ENCODE measurements around the gene HPDL.

The HPDL gene

GRCh38 chr1:45327644-45328515 lies 1.2 kb downstream of the HPDL start:
- no peak for DNase-seq (ENCODE audit: insufficient read length)
- FAIRE-seq, result peak; percentile 30
- TF ChIP-seq TAF1 (IDR thresholded peaks at IDR 0.05; ENCODE audit: borderline replicate concordance, low read depth, low read length), result no peak
- TF ChIP-seq POLR2A (IDR thresholded peaks at IDR 0.05; ENCODE audit: low read depth, low read length), result no peak; the same call in 1 of the 2 replicates
- TF ChIP-seq POLR2AphosphoS5 (IDR thresholded peaks at IDR 0.05; ENCODE audit: low read depth, low read length), result no peak

- FAIRE-seq (no peak), DNase-seq (ENCODE audit: insufficient read length) (no peak)
- TF ChIP-seq TAF1 (IDR thresholded peaks at IDR 0.05; ENCODE audit: borderline replicate concordance, low read depth, low read length) (no peak), POLR2A (IDR thresholded peaks at IDR 0.05; ENCODE audit: low read depth, low read length) (peak; percentile 50; the same call in 1 of the 2 replicates), POLR2AphosphoS5 (IDR thresholded peaks at IDR 0.05; ENCODE audit: low read depth, low read length) (no peak)
These were observed 2.0 kb downstream of the HPDL start for GRCh38 chr1:45328680-45329079.

- FAIRE-seq (no peak), DNase-seq (ENCODE audit: insufficient read length) (no peak)
- TF ChIP-seq TAF1 (IDR thresholded peaks at IDR 0.05; ENCODE audit: borderline replicate concordance, low read depth, low read length), result no peak
- TF ChIP-seq POLR2AphosphoS5 (IDR thresholded peaks at IDR 0.05; ENCODE audit: low read depth, low read length), result no peak
- no peak for TF ChIP-seq POLR2A (IDR thresholded peaks at IDR 0.05; ENCODE audit: low read depth, low read length)
These were observed 2.8 kb downstream of the HPDL start for GRCh38 chr1:45329445-45329844.

- no peak for TF ChIP-seq TAF1 (IDR thresholded peaks at IDR 0.05; ENCODE audit: borderline replicate concordance, low read depth, low read length)
- TF ChIP-seq POLR2A (IDR thresholded peaks at IDR 0.05; ENCODE audit: low read depth, low read length), result no peak
- no peak for TF ChIP-seq POLR2AphosphoS5 (IDR thresholded peaks at IDR 0.05; ENCODE audit: low read depth, low read length)
- DNase-seq (ENCODE audit: insufficient read length) (no peak), FAIRE-seq (no peak)
These were observed 5.0 kb downstream of the HPDL start for GRCh38 chr1:45331436-45332345.

GRCh38 chr1:45332346-45332720 lies 5.6 kb downstream of the HPDL start:
- no peak for FAIRE-seq
- no peak for DNase-seq (ENCODE audit: insufficient read length)
- no peak for TF ChIP-seq POLR2A (IDR thresholded peaks at IDR 0.05; ENCODE audit: low read depth, low read length)

GRCh38 chr1:45334308-45335245 lies 7.9 kb downstream of the HPDL start:
- no peak for DNase-seq (ENCODE audit: insufficient read length)
- no peak for FAIRE-seq

GRCh38 chr1:45335855-45336324 lies 9.2 kb downstream of the HPDL start:
- DNase-seq (ENCODE audit: insufficient read length) (no peak), FAIRE-seq (no peak)
- no peak for TF ChIP-seq TAF1 (IDR thresholded peaks at IDR 0.05; ENCODE audit: borderline replicate concordance, low read depth, low read length)
- no peak for TF ChIP-seq POLR2AphosphoS5 (IDR thresholded peaks at IDR 0.05; ENCODE audit: low read depth, low read length)
- no peak for TF ChIP-seq POLR2A (IDR thresholded peaks at IDR 0.05; ENCODE audit: low read depth, low read length)

More at GRCh38 chr1:45334308-45335245, 7.9 kb downstream of the HPDL start:
- TF ChIP-seq POLR2AphosphoS5 (IDR thresholded peaks at IDR 0.05; ENCODE audit: low read depth, low read length), result no peak
- no peak for TF ChIP-seq POLR2A (IDR thresholded peaks at IDR 0.05; ENCODE audit: low read depth, low read length)
- TF ChIP-seq TAF1 (IDR thresholded peaks at IDR 0.05; ENCODE audit: borderline replicate concordance, low read depth, low read length), result no peak

GRCh38 chr1:45337630-45338325 lies 11.1 kb downstream of the HPDL start:
- 0 out of 2 replicates have a peak, but pooled peaks have one; percentile 26 for TF ChIP-seq POLR2A (IDR thresholded peaks at IDR 0.05; ENCODE audit: low read depth, low read length)
- TF ChIP-seq POLR2AphosphoS5 (IDR thresholded peaks at IDR 0.05; ENCODE audit: low read depth, low read length), result no peak
- TF ChIP-seq TAF1 (IDR thresholded peaks at IDR 0.05; ENCODE audit: borderline replicate concordance, low read depth, low read length), result no peak
- no peak for DNase-seq (ENCODE audit: insufficient read length)
- no peak for FAIRE-seq

- FAIRE-seq (peak; percentile 95), DNase-seq (ENCODE audit: insufficient read length) (peak; percentile 94)
- TF ChIP-seq POLR2AphosphoS5 (IDR thresholded peaks at IDR 0.05; ENCODE audit: low read depth, low read length), result peak; percentile 73
- TF ChIP-seq POLR2A (IDR thresholded peaks at IDR 0.05; ENCODE audit: low read depth, low read length), result peak; percentile 94
- peak; percentile 78 for TF ChIP-seq TAF1 (IDR thresholded peaks at IDR 0.05; ENCODE audit: borderline replicate concordance, low read depth, low read length)
These were observed 13.3 kb downstream of the HPDL start, which contains the start of the genes MUTYH and TOE1 for GRCh38 chr1:45339789-45340558. Gene MUTYH, minus strand, starts transcription at chr1:45340440. Its CDS starts 5,935 bp downstream, at chr1:45334505. Gene TOE1, plus strand, starts transcription at chr1:45340170. Its CDS starts 83 bp downstream, at chr1:45340253.
